Upper lobe of left lung (tissue), 6 donors: ENCODE data around the gene KMT2A. TPM values are rescaled to one million over a fixed set of nuclear protein-coding genes. Genes with fewer than 3 reads are reported as not detected.

Experiments
- ATAC-seq, 2 donors: fragments of 200-7000 bp; cut with Tn5 transposase; one replicate each; pipeline ENCODE4 v1.9.1; 2022; ENCODE audit warnings: mild to moderate bottlenecking in 2 of 2, moderate library complexity in 2 of 2; ENCODE audit not compliant: low FRiP score in 2 of 2
- DNase-seq, 2 donors: peaks; one replicate each; pipeline ENCODE4 v3.0.0-alpha.2; 2019 to 2020
- H3K27ac ChIP-seq, 4 donors: fragments of 200-600 bp; sonication (generic); one replicate each; pipeline ENCODE4 v1.5.1; 2016 to 2019
- H3K27me3 ChIP-seq, 4 donors: fragments of 200-600 bp; sonication (generic); one replicate each; pipeline ENCODE4 v1.5.1; 2017 to 2019
- H3K36me3 ChIP-seq, 4 donors: fragments of 200-600 bp; sonication (generic); one replicate each; pipeline ENCODE4 v1.5.1; 2016 to 2019
- H3K4me1 ChIP-seq, 4 donors: fragments of 200-600 bp; sonication (generic); one replicate each; pipeline ENCODE4 v1.5.1; 2018 to 2019
- H3K4me3 ChIP-seq, 4 donors: fragments of 200-600 bp; sonication (generic); one replicate each; pipeline ENCODE4 v1.5.1; 2017 to 2019; ENCODE audit warnings: mild to moderate bottlenecking in 2 of 4, moderate library complexity in 1 of 4
- H3K9me3 ChIP-seq, 4 donors: fragments of 200-600 bp; sonication (generic); one replicate each; pipeline ENCODE4 v1.5.1; 2018 to 2019
- EP300 ChIP-seq, 4 donors: sonication (generic); formaldehyde crosslinking; IDR thresholded peaks; one replicate each; pipeline ENCODE4 v1.5.1; 2017; ENCODE audit warnings: antibody characterized with exemption in 4 of 4, control low read depth in 2 of 4
- POLR2A ChIP-seq, 4 donors: fragments of 450-650 bp; IDR thresholded peaks; one replicate each; pipeline ENCODE4 v1.5.1; 2016 to 2017; ENCODE audit warnings: antibody characterized with exemption in 4 of 4, mild to moderate bottlenecking in 2 of 4
- POLR2AphosphoS5 ChIP-seq, 2 donors: sonication (generic); formaldehyde crosslinking; IDR thresholded peaks; one replicate each; pipeline ENCODE4 v1.5.1; 2017; ENCODE audit warnings: antibody characterized with exemption in 2 of 2
- WGBS, 2 donors: methylation state at CpG; one replicate each; pipeline ENCODE4 v1.1.5; 2017 to 2018; 5-methylcytosine and 5-hydroxymethylcytosine counted together
- total RNA-seq, 6 donors: library from RNA; depleted of rRNA in 4 of 6; stranded (reverse); fragments of >200 nt in 4 of 6; gene quantifications; one replicate each; pipeline versions ENCODE4 v1.1.0 to v1.2.1, GENCODE V29; 2016 to 2021
- TF ChIP-seq, protein P1 (sequence below), 6 experiments: fragments of 450-650 bp in 4 of 6; fragments of 200-600 bp in 2 of 6; sonication (generic) in 2 of 6; IDR thresholded peaks; one replicate each; pipeline ENCODE4 v1.5.1; 2016 to 2019; ENCODE audit warnings: antibody characterized with exemption in 6 of 6
- donor health status: DM: no; HTN: no; CAD: no; lungs with moderate emphysema.
- donor health status: DM: no; HTN: yes; CAD: no; lungs with severe emphysema.

KMT2A gene
- total RNA-seq, 6 donors from 2014 or later: 42.0 to 97.1 (median 58.4) TPM

DNA sequence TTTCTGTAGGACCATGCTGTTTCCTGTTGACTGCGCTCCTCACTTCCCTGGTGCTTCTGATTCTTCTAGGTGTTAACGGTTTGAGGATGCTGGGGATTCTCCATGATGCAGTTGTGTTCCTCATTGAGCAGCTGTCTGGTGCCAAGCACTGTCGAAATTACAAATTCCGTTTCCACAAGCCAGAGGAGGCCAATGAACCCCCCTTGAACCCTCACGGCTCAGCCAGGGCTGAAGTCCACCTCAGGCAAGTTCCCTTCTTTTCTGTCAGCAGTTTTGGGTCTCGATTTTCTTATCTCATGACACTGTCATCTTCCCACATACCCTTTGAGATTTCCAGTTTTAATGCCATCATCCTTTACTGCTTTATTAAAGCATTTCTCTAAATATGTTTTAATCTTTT lies 83.3 kb downstream of the KMT2A start:
- ATAC-seq (no peak), DNase-seq (no peak)
- no peaks in the 10 kb centered on the region for H3K27me3 ChIP-seq
- H3K27ac ChIP-seq: no peak overlapping the region
- 79 to 88% methylated on average over 6 of the region's 6 CpGs for WGBS, 2 donors
- peaks cover 0 to 11% (median 1%) of the 10 kb centered on the region in 4 donors for H3K4me1 ChIP-seq
- H3K36me3 ChIP-seq: peaks cover 45 to 94% (median 62%) of the 10 kb centered on the region in 4 donors
- no peak overlapping the region for H3K4me3 ChIP-seq
- TF ChIP-seq, protein P1, sequence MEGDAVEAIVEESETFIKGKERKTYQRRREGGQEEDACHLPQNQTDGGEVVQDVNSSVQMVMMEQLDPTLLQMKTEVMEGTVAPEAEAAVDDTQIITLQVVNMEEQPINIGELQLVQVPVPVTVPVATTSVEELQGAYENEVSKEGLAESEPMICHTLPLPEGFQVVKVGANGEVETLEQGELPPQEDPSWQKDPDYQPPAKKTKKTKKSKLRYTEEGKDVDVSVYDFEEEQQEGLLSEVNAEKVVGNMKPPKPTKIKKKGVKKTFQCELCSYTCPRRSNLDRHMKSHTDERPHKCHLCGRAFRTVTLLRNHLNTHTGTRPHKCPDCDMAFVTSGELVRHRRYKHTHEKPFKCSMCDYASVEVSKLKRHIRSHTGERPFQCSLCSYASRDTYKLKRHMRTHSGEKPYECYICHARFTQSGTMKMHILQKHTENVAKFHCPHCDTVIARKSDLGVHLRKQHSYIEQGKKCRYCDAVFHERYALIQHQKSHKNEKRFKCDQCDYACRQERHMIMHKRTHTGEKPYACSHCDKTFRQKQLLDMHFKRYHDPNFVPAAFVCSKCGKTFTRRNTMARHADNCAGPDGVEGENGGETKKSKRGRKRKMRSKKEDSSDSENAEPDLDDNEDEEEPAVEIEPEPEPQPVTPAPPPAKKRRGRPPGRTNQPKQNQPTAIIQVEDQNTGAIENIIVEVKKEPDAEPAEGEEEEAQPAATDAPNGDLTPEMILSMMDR (IDR thresholded peaks at IDR 0.05): no peak
- no peak for TF ChIP-seq POLR2A (IDR thresholded peaks at IDR 0.05)
- TF ChIP-seq POLR2AphosphoS5 (IDR thresholded peaks at IDR 0.05): no peak
- TF ChIP-seq EP300 (IDR thresholded peaks at IDR 0.05): no peak
- H3K9me3 ChIP-seq: no peaks in the 10 kb centered on the region

DNA sequence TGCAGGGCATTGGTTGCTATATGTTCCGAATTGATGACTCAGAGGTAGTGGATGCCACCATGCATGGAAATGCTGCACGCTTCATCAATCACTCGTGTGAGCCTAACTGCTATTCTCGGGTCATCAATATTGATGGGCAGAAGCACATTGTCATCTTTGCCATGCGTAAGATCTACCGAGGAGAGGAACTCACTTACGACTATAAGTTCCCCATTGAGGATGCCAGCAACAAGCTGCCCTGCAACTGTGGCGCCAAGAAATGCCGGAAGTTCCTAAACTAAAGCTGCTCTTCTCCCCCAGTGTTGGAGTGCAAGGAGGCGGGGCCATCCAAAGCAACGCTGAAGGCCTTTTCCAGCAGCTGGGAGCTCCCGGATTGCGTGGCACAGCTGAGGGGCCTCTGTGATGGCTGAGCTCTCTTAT lies 85.6 kb downstream of the KMT2A start:
- 72 to 96% methylated on average over 6 to 13 of the region's 13 CpGs for WGBS, 2 donors
- Histone ChIP-seq H3K27ac (no peak overlapping the region), H3K36me3 (peaks cover 36 to 80% (median 46%) of the 10 kb centered on the region in 4 donors), H3K9me3 (no peaks in the 10 kb centered on the region), H3K4me1 (peaks cover 0 to 12% (median 4%) of the 10 kb centered on the region in 4 donors), H3K4me3 (no peak overlapping the region), H3K27me3 (no peaks in the 10 kb centered on the region)
- DNase-seq: no peak
- ATAC-seq: no peak
- TF ChIP-seq POLR2AphosphoS5 (IDR thresholded peaks at IDR 0.05): no peak
- TF ChIP-seq EP300 (IDR thresholded peaks at IDR 0.05): no peak
- TF ChIP-seq, protein P1 (IDR thresholded peaks at IDR 0.05): no peak
- no peak for TF ChIP-seq POLR2A (IDR thresholded peaks at IDR 0.05)

DNA sequence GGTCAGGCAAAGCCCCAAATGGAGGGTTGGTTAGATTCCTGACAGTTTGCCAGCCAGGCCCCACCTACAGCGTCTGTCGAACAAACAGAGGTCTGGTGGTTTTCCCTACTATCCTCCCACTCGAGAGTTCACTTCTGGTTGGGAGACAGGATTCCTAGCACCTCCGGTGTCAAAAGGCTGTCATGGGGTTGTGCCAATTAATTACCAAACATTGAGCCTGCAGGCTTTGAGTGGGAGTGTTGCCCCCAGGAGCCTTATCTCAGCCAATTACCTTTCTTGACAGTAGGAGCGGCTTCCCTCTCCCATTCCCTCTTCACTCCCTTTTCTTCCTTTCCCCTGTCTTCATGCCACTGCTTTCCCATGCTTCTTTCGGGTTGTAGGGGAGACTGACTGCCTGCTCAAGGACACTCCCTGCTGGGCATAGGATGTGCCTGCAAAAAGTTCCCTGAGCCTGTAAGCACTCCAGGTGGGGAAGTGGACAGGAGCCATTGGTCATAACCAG lies 86.3 kb downstream of the KMT2A start:
- no peaks in the 10 kb centered on the region for H3K9me3 ChIP-seq
- H3K36me3 ChIP-seq: peaks cover 36 to 72% (median 44%) of the 10 kb centered on the region in 4 donors
- TF ChIP-seq POLR2A (IDR thresholded peaks at IDR 0.05): no peak
- TF ChIP-seq, protein P1 (IDR thresholded peaks at IDR 0.05): peak in 1 of 6 experiments; percentile 12
- H3K4me3 ChIP-seq: no peak overlapping the region
- H3K27me3 ChIP-seq: no peaks in the 10 kb centered on the region
- no peak overlapping the region for H3K27ac ChIP-seq
- H3K4me1 ChIP-seq: peaks cover 3 to 17% (median 8%) of the 10 kb centered on the region in 4 donors
- peak in 1 of 2 donors; percentile 42 for ATAC-seq
- 58 to 60% methylated on average over 6 of the region's 6 CpGs for WGBS, 2 donors
- no peak for DNase-seq

DNA sequence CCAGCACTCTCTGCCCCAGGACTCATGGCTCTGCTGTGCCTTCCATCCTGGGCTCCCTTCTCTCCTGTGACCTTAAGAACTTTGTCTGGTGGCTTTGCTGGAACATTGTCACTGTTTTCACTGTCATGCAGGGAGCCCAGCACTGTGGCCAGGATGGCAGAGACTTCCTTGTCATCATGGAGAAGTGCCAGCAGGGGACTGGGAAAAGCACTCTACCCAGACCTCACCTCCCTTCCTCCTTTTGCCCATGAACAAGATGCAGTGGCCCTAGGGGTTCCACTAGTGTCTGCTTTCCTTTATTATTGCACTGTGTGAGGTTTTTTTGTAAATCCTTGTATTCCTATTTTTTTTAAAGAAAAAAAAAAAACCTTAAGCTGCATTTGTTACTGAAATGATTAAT lies 88.1 kb downstream of the KMT2A start:
- DNase-seq (no peak), ATAC-seq (peak in 1 of 2 donors; percentile 8)
- no peaks in the 10 kb centered on the region for H3K9me3 ChIP-seq
- TF ChIP-seq POLR2A (IDR thresholded peaks at IDR 0.05) (no peak), POLR2AphosphoS5 (IDR thresholded peaks at IDR 0.05) (no peak), EP300 (IDR thresholded peaks at IDR 0.05) (no peak)
- TF ChIP-seq, protein P1 (IDR thresholded peaks at IDR 0.05): no peak
- peaks cover 6 to 22% (median 10%) of the 10 kb centered on the region in 4 donors for H3K4me1 ChIP-seq
- H3K27ac ChIP-seq: no peak overlapping the region
- H3K27me3 ChIP-seq: no peaks in the 10 kb centered on the region
- H3K4me3 ChIP-seq: no peak overlapping the region
- H3K36me3 ChIP-seq: peaks cover 33 to 61% (median 42%) of the 10 kb centered on the region in 4 donors
